Muscle of back (tissue), 11 donors: ENCODE data around the gene CUL7. TPM values are rescaled to one million over a fixed set of nuclear protein-coding genes. Genes with fewer than 3 reads are reported as not detected.
A peak's percentile ranks its signal among the peaks of the same experiment; 100 is the strongest.
"Not testable (repeated sequence)": the region's sequence is repeated elsewhere in the genome, so short reads cannot be mapped to it uniquely, and the experiment has no call there.

Source experiments
- DNase-seq, 3 donors: peaks; one replicate each; pipeline versions ENCODE4 v3.0.0 to v3.0.0-alpha.2; 2013
- polyA plus RNA-seq, 10 donors: library from polyadenylated mRNA; unstranded; fragments of 120-200 nt; gene quantifications; one replicate each; pipeline ENCODE4 v1.2.1, GENCODE V29; 2013; ENCODE audit not compliant: insufficient read length in 10 of 10

CUL7 gene
- polyA plus RNA-seq, 10 donors = 33.5 to 43.4 (median 37.8) TPM

GRCh38 chr6:43050981-43051380 is 2.7 kb downstream of the CUL7 start:
- DNase-seq = no peak

GRCh38 chr6:43047998-43048397 is 5.7 kb downstream of the CUL7 start:
- no peak for DNase-seq

GRCh38 chr6:43045371-43045930 is 8.2 kb downstream of the CUL7 start:
- no peak for DNase-seq

DNA sequence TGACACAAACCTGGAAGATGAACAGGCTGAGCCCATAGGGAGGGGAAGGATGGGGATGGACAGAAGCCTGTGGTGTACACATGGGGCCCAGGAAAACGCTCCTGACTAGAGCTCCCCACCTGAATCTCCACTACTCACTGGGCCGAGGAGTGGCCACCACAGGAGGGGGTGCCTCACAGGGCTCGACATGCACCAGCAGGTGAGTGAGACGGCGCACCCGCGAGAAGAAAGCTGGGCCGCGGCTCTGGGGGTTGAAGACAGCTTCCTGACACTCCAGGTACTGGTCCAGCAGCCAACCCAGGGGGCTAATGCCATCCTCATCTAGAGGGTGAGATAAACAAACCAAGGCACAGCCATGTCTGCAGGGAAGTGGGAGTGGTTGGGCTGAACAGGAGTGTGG is 10.3 kb downstream of the CUL7 start:
- DNase-seq = no peak

- DNase-seq = not testable (repeated sequence)
Measured at GRCh38 chr6:43041475-43041874, 12.2 kb downstream of the CUL7 start.

- DNase-seq = no peak
Measured at GRCh38 chr6:43040542-43041257, 13.0 kb downstream of the CUL7 start.

- DNase-seq = no peak
Measured at GRCh38 chr6:43038727-43039126, 14.9 kb downstream of the CUL7 start.

DNA sequence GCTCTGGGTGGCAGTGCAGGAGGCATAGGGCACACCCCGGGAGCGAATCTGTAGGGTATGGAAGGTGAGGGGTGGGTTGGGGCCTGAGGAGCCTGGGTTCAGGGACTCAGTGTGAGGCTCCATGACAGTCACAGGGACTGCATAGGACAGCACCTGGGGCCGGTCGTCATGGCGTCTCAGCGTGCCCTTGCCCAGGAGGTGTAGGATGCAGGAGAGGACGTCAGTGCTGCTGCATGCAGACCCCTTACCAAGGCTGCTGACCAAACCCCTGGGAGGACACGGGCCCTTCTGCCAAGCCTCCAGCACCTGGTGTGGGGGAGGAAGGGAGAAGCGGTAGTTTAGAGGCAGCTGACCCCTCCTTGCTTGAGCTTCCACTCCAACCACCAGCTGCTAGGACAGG is 15.9 kb downstream of the CUL7 start:
- no peak for DNase-seq

- no peak for DNase-seq
Measured at GRCh38 chr6:43037197-43037596, 16.5 kb downstream of the CUL7 start.

- DNase-seq = no peak
Measured at GRCh38 chr6:43036712-43037111, 16.9 kb downstream of the CUL7 start.

DNA sequence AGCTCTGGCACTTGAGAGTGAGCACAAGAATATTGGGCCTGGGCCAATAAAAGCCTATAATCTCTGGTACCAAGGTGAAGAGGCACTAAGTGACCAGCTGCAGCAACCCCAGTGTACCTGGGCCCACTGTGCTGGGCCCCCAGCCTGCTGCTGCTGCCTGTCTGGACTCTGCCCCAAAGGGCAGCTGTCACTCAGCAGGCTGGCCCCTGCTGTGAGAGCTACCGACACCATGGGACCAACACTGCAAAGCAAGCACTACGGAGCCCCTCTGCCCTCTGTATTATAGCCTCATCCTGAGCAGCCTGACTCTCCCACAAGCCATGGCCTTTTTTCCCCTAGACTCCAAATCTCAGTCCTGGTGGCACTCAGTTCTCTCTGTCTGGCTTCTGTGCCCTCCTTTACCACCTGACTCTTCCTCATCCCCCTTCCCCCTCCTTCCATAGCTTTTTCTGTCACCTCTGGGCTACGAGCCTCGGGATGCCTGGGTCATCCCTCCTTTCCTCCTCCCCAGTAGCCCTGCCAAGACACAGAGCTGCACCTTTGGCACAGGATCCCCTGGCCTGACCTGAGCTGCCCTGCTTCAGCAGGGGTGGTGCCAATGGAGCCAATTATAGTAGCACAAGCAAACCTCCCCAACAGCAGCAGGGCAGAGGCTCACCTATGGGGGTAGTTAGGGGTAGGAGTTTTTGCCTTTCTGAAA is 18.0 kb downstream of the CUL7 start:
- DNase-seq = no peak

DNA sequence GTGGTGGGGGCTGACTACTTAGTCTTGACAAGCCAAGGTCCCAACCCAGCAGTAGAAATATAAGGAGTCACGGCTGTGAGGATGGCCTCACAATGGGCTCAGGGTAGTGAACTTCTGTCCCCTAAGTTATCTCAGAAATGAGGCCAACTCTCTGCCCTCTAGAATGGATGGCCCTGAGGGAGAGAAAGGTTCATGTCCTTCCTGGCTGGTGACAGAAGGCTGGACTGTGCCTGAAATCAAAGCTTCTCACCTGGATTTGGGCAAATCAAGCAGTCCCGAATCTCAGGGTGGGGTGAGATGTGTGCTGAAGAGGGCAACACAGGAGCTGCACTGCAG is 19.5 kb downstream of the CUL7 start:
- DNase-seq = no peak

GRCh38 chr6:43033496-43034189 is 20.0 kb downstream of the CUL7 start:
- no peak for DNase-seq

GRCh38 chr6:43032326-43032725 is 21.3 kb downstream of the CUL7 start:
- no peak for DNase-seq

DNA sequence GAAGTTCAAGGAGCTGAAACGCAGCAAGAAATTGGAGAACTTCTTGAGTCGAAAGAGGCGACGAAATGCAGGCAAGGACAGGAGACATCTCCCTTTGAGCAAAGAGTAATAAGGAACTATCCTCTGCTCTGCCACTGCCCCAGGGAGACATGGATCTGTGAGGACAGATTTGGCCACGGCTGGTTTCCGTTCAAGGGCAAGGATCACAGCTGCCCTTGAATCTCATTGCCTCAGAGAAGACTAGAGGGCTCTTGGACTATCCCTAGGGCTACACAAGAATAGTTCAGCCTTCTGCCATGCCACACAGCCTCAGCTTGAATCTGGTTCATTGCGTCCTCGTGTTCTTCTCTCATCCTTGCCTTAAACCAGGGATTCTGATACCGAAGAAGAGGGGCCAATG is 24.5 kb downstream of the CUL7 start:
- no peak for DNase-seq

DNA sequence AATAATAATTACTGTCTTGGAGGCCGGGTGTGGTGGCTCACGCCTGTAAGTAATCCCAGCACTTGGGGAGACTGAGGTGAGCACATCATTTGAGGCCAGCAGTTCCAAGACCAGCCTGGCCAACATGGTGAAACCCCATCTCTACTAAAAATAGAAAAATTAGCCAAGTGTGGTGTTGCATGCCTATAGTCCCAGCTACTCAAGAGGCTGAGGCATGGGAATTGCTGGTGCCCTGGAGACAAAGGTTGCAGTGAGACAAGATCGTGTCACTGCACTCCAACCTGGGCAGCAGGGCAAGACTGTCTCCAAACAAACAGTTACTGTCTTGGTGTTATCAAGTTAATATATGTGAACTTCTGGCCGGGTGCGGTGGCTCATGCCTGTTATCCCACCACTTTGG is 27.3 kb downstream of the CUL7 start:
- DNase-seq = no peak

DNA sequence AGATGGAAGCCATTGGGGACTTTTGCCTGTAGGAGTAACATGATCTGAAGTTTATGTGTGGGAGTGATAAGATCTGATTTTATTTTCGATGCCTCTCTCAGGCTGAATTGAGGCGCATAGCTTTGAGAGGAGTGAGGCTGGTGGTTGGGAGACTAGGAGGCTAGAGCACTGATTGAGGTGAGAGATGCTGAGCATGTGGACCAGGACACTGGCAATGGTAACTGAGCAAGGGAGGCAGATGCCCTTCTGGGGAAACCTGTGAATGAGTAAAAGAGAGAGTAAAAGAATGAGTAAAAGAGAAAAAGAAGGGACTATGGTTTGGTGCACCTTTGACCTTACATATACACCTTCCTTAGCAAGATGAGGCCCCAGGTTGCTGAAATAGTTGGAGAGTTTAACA is 29.2 kb downstream of the CUL7 start:
- no peak for DNase-seq

DNA sequence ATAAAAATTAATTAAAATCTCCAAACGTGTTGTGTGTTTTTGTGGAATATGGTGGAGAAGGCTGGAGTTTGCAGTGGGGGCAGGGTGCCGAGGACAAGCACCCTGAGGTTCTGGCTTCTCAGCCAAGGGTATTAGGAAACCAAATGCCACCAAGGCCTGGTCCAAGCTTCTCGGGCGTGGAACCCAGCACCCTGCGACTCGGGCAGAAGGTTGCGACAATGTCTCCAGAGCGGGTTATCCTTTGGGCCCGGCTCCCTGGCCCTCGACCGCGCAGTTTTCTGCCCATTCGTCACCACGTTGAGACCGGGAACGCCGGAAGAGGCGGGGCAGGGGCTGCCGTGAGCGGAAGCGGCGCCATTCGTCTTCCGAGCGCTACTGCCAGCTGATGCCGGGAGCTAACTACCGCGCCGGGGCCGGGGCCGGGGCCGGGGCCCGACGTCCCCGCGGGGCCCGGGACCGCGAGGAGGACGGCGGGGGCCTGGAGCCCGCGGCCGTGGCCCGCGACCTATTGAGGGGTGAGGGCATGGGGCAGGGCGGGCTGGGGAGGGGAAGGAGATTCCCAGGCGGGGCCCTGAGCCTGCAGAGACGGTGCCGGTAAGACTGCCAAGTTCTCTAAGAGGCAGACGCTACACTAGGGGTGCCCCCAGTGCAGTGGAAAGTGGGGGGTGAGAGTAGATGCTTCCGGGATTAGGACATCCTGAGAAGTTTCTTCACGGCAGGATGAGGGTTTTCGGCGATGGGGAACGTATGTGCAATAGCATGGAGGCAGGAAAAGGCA is 32.2 kb downstream of the CUL7 start, which contains the start of gene RRP36:
RRP36 (plus strand) TSS at position 354 of the 778 bp plus-strand sequence; CDS start at position 386, 32 bp downstream.
- DNase-seq = peak; percentile 71 to 92 (median 79)

DNA sequence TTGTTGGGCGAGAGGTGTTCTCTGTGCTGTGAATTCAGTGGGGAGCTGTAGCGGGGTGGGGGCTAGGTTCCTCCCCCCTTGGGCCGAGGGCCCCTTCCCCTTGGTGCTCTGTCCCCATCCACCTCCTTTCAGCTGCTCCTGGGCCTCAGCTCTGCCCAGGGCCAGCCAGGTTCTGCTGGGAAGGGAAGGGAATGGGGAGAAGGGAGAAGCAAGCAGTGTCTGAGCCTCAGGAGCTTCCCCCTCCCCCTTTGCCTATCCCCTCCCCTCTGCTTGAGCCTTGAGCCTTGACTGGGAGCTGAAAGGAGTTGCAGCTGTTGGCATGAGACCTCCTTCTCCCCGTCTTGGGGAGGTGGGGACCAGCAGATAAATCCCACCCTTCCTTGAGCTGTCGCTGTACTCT is 32.8 kb downstream of the CUL7 start:
- peak in 1 of 3 donors; percentile 33 for DNase-seq

- no peak for DNase-seq
Measured at GRCh38 chr6:43020052-43020705, 33.5 kb downstream of the CUL7 start.

DNA sequence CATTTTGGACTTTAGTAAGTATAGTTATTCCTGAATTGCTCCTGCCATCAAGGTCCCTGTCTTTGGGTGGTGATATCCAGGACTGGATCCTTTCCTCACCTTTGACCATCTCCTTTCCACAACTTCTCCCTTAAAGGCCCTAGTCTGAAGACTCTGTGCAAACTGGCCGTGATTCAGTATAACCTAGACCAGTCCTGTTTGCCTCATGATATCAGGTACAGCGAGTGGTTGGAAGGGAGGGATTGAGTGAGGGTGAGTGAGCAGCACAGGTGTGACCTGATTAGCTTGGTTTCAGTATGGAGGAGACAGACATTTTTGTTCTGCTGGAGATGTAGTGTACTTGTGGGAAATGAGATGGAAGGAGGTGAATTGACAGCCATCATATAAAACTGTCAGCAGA is 34.5 kb downstream of the CUL7 start:
- DNase-seq = no peak
